IPS-20b (cell line): ENCODE measurements around the gene SPATA24.
"Not testable (repeated sequence)": the region's sequence is repeated elsewhere in the genome, so short reads cannot be mapped to it uniquely, and the experiment has no call there.

Experiments
- H3K27ac ChIP-seq: one replicate; pipeline ENCODE4 v1.5.1; 2013; ENCODE audit warnings: low read length
- H3K27me3 ChIP-seq: 2 replicates; pipeline ENCODE4 v1.6.1; 2013; ENCODE audit warnings: mild to moderate bottlenecking, low read length, inconsistent platforms; ENCODE audit not compliant: insufficient read depth
- H3K36me3 ChIP-seq: 2 replicates; pipeline ENCODE4 v1.6.1; 2013; ENCODE audit warnings: low read depth, mild to moderate bottlenecking, inconsistent platforms, low read length, moderate library complexity; ENCODE audit not compliant: insufficient read depth
- H3K4me1 ChIP-seq: 2 replicates; pipeline ENCODE4 v1.6.1; 2013; ENCODE audit warnings: mild to moderate bottlenecking, control low read depth, inconsistent platforms, low read length, moderate library complexity; ENCODE audit not compliant: insufficient read depth
- H3K4me3 ChIP-seq: 2 replicates; pipeline ENCODE4 v1.5.1; 2013; ENCODE audit warnings: mild to moderate bottlenecking, low read length, inconsistent platforms
- H3K9ac ChIP-seq: 2 replicates; pipeline ENCODE4 v1.6.1; 2013; ENCODE audit warnings: low read depth, mild to moderate bottlenecking, inconsistent platforms, low read length, moderate library complexity
- H3K9me3 ChIP-seq: 2 replicates; pipeline ENCODE4 v1.6.1; 2013; ENCODE audit warnings: mild to moderate bottlenecking, low read depth, low read length, inconsistent platforms; ENCODE audit not compliant: insufficient read depth

The SPATA24 gene

DNA sequence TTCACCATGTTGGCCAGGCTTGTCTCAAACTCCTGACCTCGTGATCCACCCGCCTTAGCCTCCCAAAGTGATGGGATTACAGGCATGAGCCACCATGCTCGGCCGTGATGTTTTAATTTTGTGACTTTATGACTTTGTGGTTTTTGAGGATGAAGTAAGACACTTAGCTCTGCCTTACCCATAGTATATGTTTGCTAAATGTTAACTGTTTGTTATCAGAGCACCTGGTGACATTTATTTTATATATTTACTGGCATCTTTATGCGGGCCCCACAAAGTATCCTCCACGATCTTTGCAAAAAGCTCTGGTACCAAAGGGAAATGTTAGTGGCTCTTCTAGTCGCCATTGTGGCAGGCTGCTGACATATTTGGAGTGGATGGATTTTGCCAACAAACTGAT, 27.5 kb downstream of the SPATA24 start:
- Histone ChIP-seq H3K4me1 (no peaks in the 10 kb centered on the region), H3K9ac (no peak overlapping the region), H3K36me3 (peaks cover 8% of the 10 kb centered on the region), H3K27me3 (no peaks in the 10 kb centered on the region), H3K27ac (no peak overlapping the region), H3K4me3 (no peak overlapping the region), H3K9me3 (no peaks in the 10 kb centered on the region)

DNA sequence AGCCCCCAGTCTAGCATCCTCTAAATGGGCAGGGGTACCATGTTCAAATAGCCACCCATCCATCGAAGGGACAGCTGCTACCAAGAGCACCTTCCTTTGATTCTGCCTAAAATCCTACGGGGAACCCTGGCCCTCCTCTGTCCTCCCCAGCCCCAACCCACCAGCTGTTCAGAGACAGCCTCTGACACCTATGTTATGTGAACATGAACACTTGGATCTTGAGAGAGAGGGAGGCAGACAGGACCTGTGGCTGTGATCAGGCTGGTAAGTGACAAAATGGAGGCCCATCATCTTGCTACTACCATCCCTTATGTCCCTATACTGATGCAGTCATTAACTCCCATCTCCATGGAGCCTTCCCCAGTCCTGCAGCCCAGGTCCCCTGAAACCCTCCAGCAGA, 29.0 kb downstream of the SPATA24 start:
- Histone ChIP-seq H3K9me3 (no peaks in the 10 kb centered on the region), H3K27me3 (no peaks in the 10 kb centered on the region), H3K4me3 (no peak overlapping the region), H3K9ac (no peak overlapping the region), H3K36me3 (peaks cover 17% of the 10 kb centered on the region), H3K27ac (no peak overlapping the region), H3K4me1 (no peaks in the 10 kb centered on the region)

DNA sequence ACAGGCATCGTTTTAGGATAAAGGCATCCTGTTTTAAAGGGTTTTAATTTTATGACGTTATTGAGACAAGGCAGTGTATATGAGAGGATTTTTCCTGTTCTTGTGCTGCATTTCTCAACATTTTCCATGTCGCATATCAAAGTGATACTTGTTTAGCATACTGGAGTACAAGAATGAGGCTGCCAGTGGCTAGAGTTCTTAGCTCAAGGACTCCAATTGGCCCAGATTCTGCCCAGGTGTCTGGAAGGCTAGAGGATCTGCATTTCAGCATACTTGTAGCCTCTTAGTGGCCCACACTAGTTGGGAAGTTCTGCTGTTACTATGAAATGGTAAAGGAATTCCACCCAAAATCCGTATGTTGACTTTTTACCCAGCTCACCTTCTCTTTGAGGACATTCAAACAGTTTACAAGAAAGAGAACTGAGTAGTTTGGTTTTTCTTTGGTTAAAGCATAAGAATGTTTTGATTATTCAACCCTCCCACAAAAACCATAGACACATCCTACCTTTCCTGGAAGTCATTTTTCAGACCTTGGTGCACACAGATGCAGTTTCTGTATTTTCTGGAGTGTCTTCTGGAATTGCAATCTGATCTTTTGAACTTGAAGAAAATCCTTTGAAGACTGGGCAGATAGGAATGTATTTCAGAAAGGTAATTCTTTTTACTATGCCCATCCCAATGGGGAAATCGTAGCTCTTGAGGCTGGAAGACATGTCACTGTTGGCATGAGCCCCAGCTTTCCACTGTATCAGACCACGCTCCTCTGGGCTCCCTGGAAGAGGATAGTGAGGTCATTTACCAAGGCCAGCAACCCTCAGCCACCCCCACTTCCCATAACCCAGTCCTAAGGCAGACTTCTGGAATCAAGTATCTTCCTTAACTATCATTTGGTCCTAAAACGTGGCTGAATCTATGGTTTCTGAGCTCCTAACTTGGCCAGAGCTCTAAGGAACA, 32.1 kb downstream of the SPATA24 start:
- Histone ChIP-seq H3K9ac (no peak overlapping the region), H3K4me1 (no peaks in the 10 kb centered on the region), H3K27ac (no peak overlapping the region), H3K9me3 (no peaks in the 10 kb centered on the region), H3K36me3 (peaks cover 45% of the 10 kb centered on the region), H3K27me3 (no peaks in the 10 kb centered on the region), H3K4me3 (no peak overlapping the region)

- Histone ChIP-seq H3K36me3 (peaks cover 68% of the 10 kb centered on the region), H3K27ac (no peak overlapping the region), H3K9ac (no peak overlapping the region)
Observed at GRCh38 chr5:139369181-139369580, 34.7 kb downstream of the SPATA24 start.

GRCh38 chr5:139368613-139369012, 35.3 kb downstream of the SPATA24 start:
- H3K4me1 ChIP-seq: no peaks in the 10 kb centered on the region
- H3K9me3 ChIP-seq: no peaks in the 10 kb centered on the region
- H3K4me3 ChIP-seq: no peak overlapping the region
- peaks cover 74% of the 10 kb centered on the region for H3K36me3 ChIP-seq
- no peak overlapping the region for H3K9ac ChIP-seq
- no peak overlapping the region for H3K27ac ChIP-seq
- H3K27me3 ChIP-seq: no peaks in the 10 kb centered on the region

More at GRCh38 chr5:139369181-139369580, 34.7 kb downstream of the SPATA24 start:
- Histone ChIP-seq H3K4me3 (no peak overlapping the region), H3K4me1 (no peaks in the 10 kb centered on the region), H3K9me3 (no peaks in the 10 kb centered on the region), H3K27me3 (no peaks in the 10 kb centered on the region)

- H3K9ac ChIP-seq: no peak overlapping the region
- H3K9me3 ChIP-seq: no peaks in the 10 kb centered on the region
- peaks cover 60% of the 10 kb centered on the region for H3K36me3 ChIP-seq
- no peaks in the 10 kb centered on the region for H3K27me3 ChIP-seq
- no peaks in the 10 kb centered on the region for H3K4me1 ChIP-seq
- H3K27ac ChIP-seq: no peak overlapping the region
- H3K4me3 ChIP-seq: no peak overlapping the region
Observed at GRCh38 chr5:139364466-139364865, 39.4 kb downstream of the SPATA24 start.

GRCh38 chr5:139363937-139364336, 40.0 kb downstream of the SPATA24 start:
- no peaks in the 10 kb centered on the region for H3K9me3 ChIP-seq
- H3K4me3 ChIP-seq: no peak overlapping the region
- H3K4me1 ChIP-seq: no peaks in the 10 kb centered on the region
- no peaks in the 10 kb centered on the region for H3K27me3 ChIP-seq
- no peak overlapping the region for H3K9ac ChIP-seq
- H3K27ac ChIP-seq: no peak overlapping the region
- peaks cover 54% of the 10 kb centered on the region for H3K36me3 ChIP-seq

GRCh38 chr5:139361835-139362429, 42.0 kb downstream of the SPATA24 start:
- Histone ChIP-seq H3K4me1 (no peaks in the 10 kb centered on the region), H3K4me3 (no peak overlapping the region), H3K9me3 (no peaks in the 10 kb centered on the region), H3K36me3 (peaks cover 51% of the 10 kb centered on the region), H3K27me3 (no peaks in the 10 kb centered on the region), H3K27ac (no peak overlapping the region), H3K9ac (no peak overlapping the region)

DNA sequence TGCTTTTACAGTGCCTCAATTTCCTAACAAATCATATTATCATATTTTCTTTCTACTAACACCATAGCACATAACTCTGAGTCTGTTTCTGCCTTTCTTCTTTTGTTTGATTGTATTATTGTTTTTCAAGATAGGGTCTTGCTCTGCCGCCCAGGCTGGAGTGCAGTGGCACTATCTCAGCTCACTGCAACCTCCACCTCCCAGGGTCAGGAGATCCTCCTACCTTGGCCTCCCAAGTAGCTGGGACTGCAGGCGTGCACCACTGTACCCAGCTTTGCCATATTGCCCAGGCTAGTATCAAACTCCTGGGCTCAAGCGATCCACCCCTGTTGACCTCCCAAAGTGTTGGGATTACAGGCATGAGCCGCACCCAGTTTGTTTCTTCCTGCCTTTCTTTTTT, 43.5 kb downstream of the SPATA24 start:
- Histone ChIP-seq H3K27me3 (no peaks in the 10 kb centered on the region), H3K36me3 (peaks cover 35% of the 10 kb centered on the region), H3K9ac (no peak overlapping the region), H3K27ac (no peak overlapping the region), H3K4me1 (no peaks in the 10 kb centered on the region), H3K4me3 (no peak overlapping the region), H3K9me3 (no peaks in the 10 kb centered on the region)

DNA sequence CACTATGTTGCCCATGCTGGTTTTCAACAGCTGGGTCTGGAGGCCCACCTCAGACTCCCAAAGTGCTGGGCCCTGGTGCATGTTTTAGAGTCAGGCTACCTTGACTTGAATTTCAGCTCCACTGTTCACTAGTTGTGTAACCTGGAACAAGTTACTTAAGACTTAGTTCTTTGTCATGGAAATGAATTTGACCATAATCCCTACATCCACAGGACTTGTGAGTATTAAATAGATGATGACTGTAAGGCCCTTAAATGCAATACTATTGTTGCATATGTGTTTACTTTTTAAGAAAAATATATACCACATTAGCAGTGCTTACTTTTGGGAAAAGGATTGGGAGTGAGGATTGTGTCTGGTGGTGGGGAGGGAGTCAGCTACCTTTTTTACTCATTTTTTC, 45.8 kb downstream of the SPATA24 start:
- Histone ChIP-seq H3K4me3 (no peak overlapping the region), H3K36me3 (peaks cover 26% of the 10 kb centered on the region), H3K27ac (no peak overlapping the region), H3K27me3 (no peaks in the 10 kb centered on the region), H3K9me3 (no peaks in the 10 kb centered on the region), H3K4me1 (no peaks in the 10 kb centered on the region), H3K9ac (no peak overlapping the region)

DNA sequence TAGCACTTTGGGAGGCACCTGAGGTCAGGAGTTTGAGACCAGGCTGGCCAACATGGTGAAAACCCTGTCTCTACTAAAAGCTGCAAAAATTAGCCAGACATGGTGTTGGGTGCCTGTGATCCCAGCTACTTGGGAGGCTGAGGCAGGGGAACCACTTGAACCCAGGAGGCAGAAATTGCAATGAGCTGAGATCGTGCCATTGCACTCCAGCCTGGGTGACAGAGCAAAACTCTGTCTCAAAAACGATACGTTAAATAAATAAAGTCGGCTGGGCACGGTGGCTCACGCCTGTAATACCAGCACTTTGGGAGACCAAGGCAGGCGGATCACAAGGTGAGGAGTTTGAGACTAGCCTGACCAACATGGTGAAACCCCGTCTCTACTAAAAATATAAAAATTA, 48.0 kb downstream of the SPATA24 start:
- not testable (repeated sequence) for H3K9ac ChIP-seq, H3K4me1 ChIP-seq, H3K4me3 ChIP-seq, H3K27me3 ChIP-seq, H3K9me3 ChIP-seq, H3K27ac ChIP-seq
- peaks cover 35% of the 10 kb centered on the region for H3K36me3 ChIP-seq

- Histone ChIP-seq H3K9ac (no peak overlapping the region), H3K27me3 (no peaks in the 10 kb centered on the region), H3K9me3 (no peaks in the 10 kb centered on the region), H3K4me1 (no peaks in the 10 kb centered on the region), H3K36me3 (peaks cover 40% of the 10 kb centered on the region), H3K4me3 (no peak overlapping the region), H3K27ac (no peak overlapping the region)
Observed at GRCh38 chr5:139354186-139354585, 49.7 kb downstream of the SPATA24 start.
